SH-SY5Y (cell line): ENCODE measurements around the gene MYO1B.

ENCODE experiments used
- GATA2 ChIP-seq: IDR thresholded peaks from 2 replicates; pipeline ENCODE4 v1.6.1; 2011; ENCODE audit warnings: mild to moderate bottlenecking, low read depth, low read length
- GATA3 ChIP-seq: IDR thresholded peaks from 2 replicates; pipeline ENCODE4 v1.6.1; 2011; ENCODE audit warnings: low read depth, mild to moderate bottlenecking, low read length, moderate library complexity

- no peak for TF ChIP-seq GATA2
- no peak for TF ChIP-seq GATA3
These were observed 53.8 kb downstream of the MYO1B start for GRCh38 chr2:191299010-191299409.
